ENCODE results near the gene PON3.

DNA sequence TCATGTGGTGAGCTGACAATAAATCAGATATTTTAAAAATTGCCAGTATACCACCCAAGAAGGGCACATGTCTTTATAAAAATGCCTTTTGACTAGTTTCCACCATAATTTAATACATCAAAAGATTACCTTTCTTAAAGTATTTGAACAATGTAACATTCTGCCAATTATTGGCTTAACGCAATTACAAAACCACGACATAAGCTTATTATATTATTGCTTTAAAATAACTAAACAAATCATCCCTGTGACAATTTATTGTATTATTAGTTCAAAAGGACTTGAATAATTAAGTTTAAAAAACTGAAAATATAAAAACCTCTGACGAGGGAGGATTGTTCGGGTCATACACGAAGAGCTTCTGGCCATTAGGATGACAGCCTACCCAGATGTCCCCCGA is 9.6 kb upstream of the PON3 start:
- no peak for TF ChIP-seq POLR2AphosphoS5 (IDR thresholded peaks at IDR 0.05; ENCODE audit: borderline replicate concordance, low read depth, low read length)
- no peak for TF ChIP-seq EZH2 (IDR thresholded peaks at IDR 0.05)

Measured in SK-N-MC (cell line).